KMS-11 (cell line): Measurements from ENCODE around the gene ACHE.

Experiments used
- H2AFZ ChIP-seq: fragments of 200-600 bp; sonication (generic); 2 replicates; pipeline ENCODE4 v1.6.1; 2016; ENCODE audit warnings: antibody characterized with exemption, mixed run types, low read depth
- H3K27ac ChIP-seq: fragments of 200-600 bp; sonication (generic); 2 replicates; pipeline ENCODE4 v1.6.1; 2016; ENCODE audit warnings: mild to moderate bottlenecking, mixed run types
- H3K27me3 ChIP-seq: fragments of 200-600 bp; sonication (generic); 2 replicates; pipeline ENCODE4 v1.6.1; 2017; ENCODE audit warnings: mild to moderate bottlenecking, low read depth, mixed run types, moderate library complexity; ENCODE audit not compliant: insufficient read depth
- H3K36me3 ChIP-seq: fragments of 200-600 bp; sonication (generic); 2 replicates; pipeline ENCODE4 v1.6.1; 2017; ENCODE audit warnings: mild to moderate bottlenecking, mixed run types; ENCODE audit not compliant: insufficient read depth
- H3K4me1 ChIP-seq: fragments of 200-600 bp; sonication (generic); 2 replicates; pipeline ENCODE4 v1.6.1; 2016; ENCODE audit warnings: mild to moderate bottlenecking, low read depth, mixed run types; ENCODE audit not compliant: poor library complexity, severe bottlenecking
- H3K4me2 ChIP-seq: fragments of 200-600 bp; sonication (generic); 2 replicates; pipeline ENCODE4 v1.7.0; 2016; ENCODE audit warnings: mild to moderate bottlenecking, mixed run types
- H3K4me3 ChIP-seq: fragments of 200-600 bp; sonication (generic); IDR thresholded peaks from 2 replicates; pipeline ENCODE4 v1.6.1; 2017; ENCODE audit warnings: low read depth, low read length, mixed read lengths; ENCODE audit not compliant: insufficient read depth
- H3K79me2 ChIP-seq: fragments of 200-600 bp; sonication (generic); 2 replicates; pipeline ENCODE4 v1.6.1; 2016; ENCODE audit warnings: low read depth, mixed run types; ENCODE audit not compliant: insufficient read depth
- H3K9ac ChIP-seq: fragments of 200-600 bp; sonication (generic); 2 replicates; pipeline ENCODE4 v1.6.1; 2016; ENCODE audit warnings: mild to moderate bottlenecking, mixed run types
- H4K20me1 ChIP-seq: fragments of 200-600 bp; sonication (generic); 2 replicates; pipeline ENCODE4 v1.6.1; 2016; ENCODE audit warnings: mild to moderate bottlenecking, mixed run types; ENCODE audit not compliant: insufficient read depth
- CTCF ChIP-seq: fragments of 200-600 bp; sonication (generic); conservative IDR thresholded peaks from 2 replicates; pipeline ENCODE4 v1.6.1; 2017; ENCODE audit warnings: low read depth, mild to moderate bottlenecking, antibody characterized with exemption, low read length, moderate library complexity, mixed read lengths

The ACHE gene

DNA sequence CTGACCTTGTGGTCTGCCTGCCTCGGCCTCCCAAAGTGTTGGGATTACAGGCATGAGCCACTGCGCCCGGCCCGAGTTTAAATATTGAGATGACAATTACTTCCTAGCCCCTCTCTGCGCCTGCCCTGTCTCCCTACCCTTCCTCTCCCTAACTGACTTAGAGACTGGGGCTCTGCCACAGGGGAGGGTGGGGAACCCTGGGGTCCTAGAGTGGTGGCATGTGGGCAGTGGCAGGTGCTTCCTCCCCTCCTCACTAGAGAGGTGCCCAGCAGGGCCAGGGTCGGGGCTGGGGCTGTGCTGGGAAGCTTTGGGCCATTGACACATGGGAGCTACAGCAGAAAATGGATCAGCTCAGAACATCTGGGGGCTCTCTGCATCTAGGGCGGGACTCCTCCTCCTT, 7.0 kb upstream of the ACHE start:
- no peaks in the 10 kb centered on the region for H4K20me1 ChIP-seq
- H3K4me2 ChIP-seq = no peak overlapping the region
- H3K36me3 ChIP-seq = no peaks in the 10 kb centered on the region
- no peak overlapping the region for H3K4me3 ChIP-seq
- peaks cover 4% of the 10 kb centered on the region; the same call in 1 of the 2 replicates for H3K27me3 ChIP-seq
- no peaks in the 10 kb centered on the region for H3K79me2 ChIP-seq
- peaks cover 29% of the 10 kb centered on the region for H3K4me1 ChIP-seq
- TF ChIP-seq CTCF = no peak
- no peak overlapping the region for H3K9ac ChIP-seq
- H2AFZ ChIP-seq = no peak overlapping the region
- H3K27ac ChIP-seq = no peak overlapping the region

DNA sequence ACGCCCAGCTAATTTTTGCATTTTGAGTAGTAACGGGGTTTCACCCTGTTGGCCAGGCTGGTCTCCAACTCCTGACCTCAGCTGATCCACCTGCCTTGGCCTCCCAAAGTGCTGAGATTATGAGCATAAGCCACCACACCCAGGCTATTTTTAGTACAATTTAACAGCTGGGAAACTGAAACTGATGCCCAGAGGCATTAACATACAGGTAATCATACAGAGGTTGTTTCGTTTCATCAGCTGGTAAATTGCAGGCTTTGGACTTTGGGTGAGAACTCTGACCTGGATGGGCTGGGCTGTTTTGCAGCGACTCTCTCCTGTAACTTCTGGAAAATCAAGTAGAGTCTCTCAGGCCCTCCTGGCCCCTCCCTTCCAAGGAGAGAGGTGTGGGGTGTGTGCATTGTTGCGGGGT, 6.2 kb upstream of the ACHE start:
- peaks cover 29% of the 10 kb centered on the region for H3K4me1 ChIP-seq
- no peak overlapping the region for H3K4me3 ChIP-seq
- H2AFZ ChIP-seq = peak overlapping the region; percentile 13; the same call in 1 of the 2 replicates
- no peaks in the 10 kb centered on the region for H3K79me2 ChIP-seq
- peak overlapping the region; percentile 83 for H3K4me2 ChIP-seq
- no peaks in the 10 kb centered on the region for H4K20me1 ChIP-seq
- H3K36me3 ChIP-seq = no peaks in the 10 kb centered on the region
- H3K27ac ChIP-seq = no peak overlapping the region
- H3K27me3 ChIP-seq = peaks cover 4% of the 10 kb centered on the region; the same call in 1 of the 2 replicates
- H3K9ac ChIP-seq = no peak overlapping the region
- TF ChIP-seq CTCF = no peak

DNA sequence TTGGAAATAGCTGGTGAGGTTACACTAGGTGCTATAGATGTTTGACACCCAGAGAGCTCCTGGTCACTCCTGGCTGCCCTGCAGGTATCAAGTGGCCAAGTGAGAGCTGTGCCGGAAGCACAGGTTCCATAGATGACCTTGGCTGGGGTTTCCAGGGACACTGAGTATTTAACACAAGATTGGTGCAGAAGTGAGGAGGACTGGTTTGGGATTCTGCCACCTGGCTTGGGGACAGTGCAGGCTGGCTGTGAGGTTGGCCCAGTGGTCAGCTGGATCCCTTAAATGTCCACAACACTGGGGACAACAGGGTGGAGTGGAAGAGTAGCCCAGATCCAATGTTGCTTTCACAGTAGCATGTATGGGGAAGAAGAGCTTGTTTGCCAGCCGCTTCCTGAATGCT, 5.3 kb upstream of the ACHE start:
- TF ChIP-seq CTCF = no peak
- no peak overlapping the region for H3K9ac ChIP-seq
- no peaks in the 10 kb centered on the region for H3K36me3 ChIP-seq
- no peak overlapping the region for H3K27ac ChIP-seq
- H4K20me1 ChIP-seq = no peaks in the 10 kb centered on the region
- H3K79me2 ChIP-seq = no peaks in the 10 kb centered on the region
- no peak overlapping the region for H2AFZ ChIP-seq
- no peak overlapping the region for H3K4me3 ChIP-seq
- H3K4me2 ChIP-seq = peak overlapping the region; percentile 83; the same call in 1 of the 2 replicates
- peaks cover 29% of the 10 kb centered on the region for H3K4me1 ChIP-seq
- peaks cover 12% of the 10 kb centered on the region for H3K27me3 ChIP-seq

- TF ChIP-seq CTCF = no peak
- Histone ChIP-seq H4K20me1 (no peaks in the 10 kb centered on the region), H3K27me3 (peaks cover 21% of the 10 kb centered on the region), H3K4me1 (peaks cover 33% of the 10 kb centered on the region), H3K4me2 (no peak overlapping the region), H3K4me3 (no peak overlapping the region), H3K9ac (no peak overlapping the region), H3K36me3 (no peaks in the 10 kb centered on the region), H2AFZ (no peak overlapping the region), H3K27ac (no peak overlapping the region), H3K79me2 (no peaks in the 10 kb centered on the region)
These were observed 3.7 kb upstream of the ACHE start for GRCh38 chr7:100899432-100899831.
